ENCODE data around the gene GBE1. TPM values are rescaled to one million over a fixed set of nuclear protein-coding genes. Genes with fewer than 3 reads are reported as not detected.

The GBE1 gene
- polyA plus RNA-seq, 1 experiment = 60.1 TPM

DNA sequence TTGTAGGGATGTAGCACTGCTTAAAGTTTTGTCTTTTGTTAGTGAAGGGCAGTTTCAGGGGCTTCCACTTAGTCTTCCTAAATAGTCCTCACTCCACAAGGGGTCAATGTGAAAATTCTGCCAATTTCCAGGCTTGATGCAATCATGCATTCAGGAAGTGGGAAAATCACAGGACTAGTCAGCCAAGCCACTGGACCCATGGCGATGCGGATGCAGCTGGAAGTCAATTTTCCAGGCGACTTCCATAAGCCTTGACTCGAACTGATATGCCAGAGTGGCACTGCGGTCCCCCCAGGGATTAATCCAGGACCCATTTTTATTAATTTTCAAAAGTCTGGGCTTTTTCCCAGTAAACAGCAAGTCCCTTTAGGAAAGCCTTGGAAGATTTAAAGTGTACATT lies 26.1 kb downstream of the GBE1 start:
- POLR2A ChIA-PET = no interaction called here
- Histone ChIP-seq H3K27me3 (ENCODE audit: control insufficient read depth, insufficient read depth, low read length) (no peaks in the 10 kb centered on the region), H3K4me3 (ENCODE audit: low read depth, low read length) (no peak overlapping the region), H3K27ac (ENCODE audit: low read depth, low read length) (no peak overlapping the region), H3K9me3 (ENCODE audit: control insufficient read depth, insufficient read depth, low read length) (no peaks in the 10 kb centered on the region)
- CTCF ChIA-PET = interaction anchor here (0.6 kb wide), 1 partner anchor 9 kb away, joined by 3 read pairs; no protein-coding TSS in a partner anchor
- DNase-seq (ENCODE audit: low read depth, low spot score) = no peak
- TF ChIP-seq, protein P1, sequence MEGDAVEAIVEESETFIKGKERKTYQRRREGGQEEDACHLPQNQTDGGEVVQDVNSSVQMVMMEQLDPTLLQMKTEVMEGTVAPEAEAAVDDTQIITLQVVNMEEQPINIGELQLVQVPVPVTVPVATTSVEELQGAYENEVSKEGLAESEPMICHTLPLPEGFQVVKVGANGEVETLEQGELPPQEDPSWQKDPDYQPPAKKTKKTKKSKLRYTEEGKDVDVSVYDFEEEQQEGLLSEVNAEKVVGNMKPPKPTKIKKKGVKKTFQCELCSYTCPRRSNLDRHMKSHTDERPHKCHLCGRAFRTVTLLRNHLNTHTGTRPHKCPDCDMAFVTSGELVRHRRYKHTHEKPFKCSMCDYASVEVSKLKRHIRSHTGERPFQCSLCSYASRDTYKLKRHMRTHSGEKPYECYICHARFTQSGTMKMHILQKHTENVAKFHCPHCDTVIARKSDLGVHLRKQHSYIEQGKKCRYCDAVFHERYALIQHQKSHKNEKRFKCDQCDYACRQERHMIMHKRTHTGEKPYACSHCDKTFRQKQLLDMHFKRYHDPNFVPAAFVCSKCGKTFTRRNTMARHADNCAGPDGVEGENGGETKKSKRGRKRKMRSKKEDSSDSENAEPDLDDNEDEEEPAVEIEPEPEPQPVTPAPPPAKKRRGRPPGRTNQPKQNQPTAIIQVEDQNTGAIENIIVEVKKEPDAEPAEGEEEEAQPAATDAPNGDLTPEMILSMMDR (IDR thresholded peaks at IDR 0.05; ENCODE audit: low read depth, low read length) = no peak

DNA sequence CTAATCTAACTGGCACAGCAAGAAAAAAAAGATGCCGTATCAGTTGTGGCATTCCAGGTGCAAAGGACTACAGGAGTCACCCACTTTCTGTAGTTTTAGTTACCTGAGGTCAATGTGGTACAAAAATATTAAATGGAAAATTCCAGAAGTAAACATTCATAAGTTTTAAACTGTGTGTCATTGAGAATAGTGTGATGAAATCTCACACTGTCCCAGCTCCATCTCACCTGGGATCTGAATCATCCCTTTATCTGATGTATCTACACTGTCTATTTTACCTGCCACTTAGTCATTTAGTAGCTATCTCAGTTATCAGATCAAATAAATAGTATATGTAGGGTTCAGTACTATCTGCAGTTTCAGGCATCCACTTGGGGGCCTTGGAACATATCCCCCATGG lies 26.7 kb downstream of the GBE1 start:
- DNase-seq (ENCODE audit: low read depth, low spot score) = no peak
- Histone ChIP-seq H3K27ac (ENCODE audit: low read depth, low read length) (no peak overlapping the region), H3K27me3 (ENCODE audit: control insufficient read depth, insufficient read depth, low read length) (no peaks in the 10 kb centered on the region), H3K4me3 (ENCODE audit: low read depth, low read length) (no peak overlapping the region), H3K9me3 (ENCODE audit: control insufficient read depth, insufficient read depth, low read length) (no peaks in the 10 kb centered on the region)
- CTCF ChIA-PET = no interaction called here
- POLR2A ChIA-PET = no interaction called here
- TF ChIP-seq, protein P1 (IDR thresholded peaks at IDR 0.05; ENCODE audit: low read depth, low read length) = no peak

DNA sequence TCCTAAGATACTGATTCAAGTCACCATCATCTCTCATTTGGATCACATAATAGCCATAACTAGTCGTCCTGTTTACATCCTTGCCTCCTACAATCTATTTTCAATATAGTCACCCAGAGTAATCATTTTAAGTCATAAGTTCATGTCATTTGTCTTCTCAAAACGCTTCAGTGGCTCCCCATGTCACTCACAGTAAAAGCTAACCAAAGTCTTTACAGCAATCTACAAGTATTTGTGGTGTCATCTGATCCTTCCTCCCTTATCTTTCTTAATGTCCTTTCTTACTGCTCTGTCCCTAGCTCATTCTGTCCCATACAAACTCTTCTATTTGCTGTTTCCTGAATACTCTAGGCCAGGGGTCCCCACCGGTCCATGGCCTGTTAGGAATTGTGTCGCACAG lies 28.8 kb downstream of the GBE1 start:
- Histone ChIP-seq H3K4me3 (ENCODE audit: low read depth, low read length) (no peak overlapping the region), H3K9me3 (ENCODE audit: control insufficient read depth, insufficient read depth, low read length) (no peaks in the 10 kb centered on the region), H3K27ac (ENCODE audit: low read depth, low read length) (no peak overlapping the region), H3K27me3 (ENCODE audit: control insufficient read depth, insufficient read depth, low read length) (no peaks in the 10 kb centered on the region)
- DNase-seq (ENCODE audit: low read depth, low spot score) = no peak
- POLR2A ChIA-PET = no interaction called here
- TF ChIP-seq, protein P1 (IDR thresholded peaks at IDR 0.05; ENCODE audit: low read depth, low read length) = no peak
- CTCF ChIA-PET = no interaction called here

DNA sequence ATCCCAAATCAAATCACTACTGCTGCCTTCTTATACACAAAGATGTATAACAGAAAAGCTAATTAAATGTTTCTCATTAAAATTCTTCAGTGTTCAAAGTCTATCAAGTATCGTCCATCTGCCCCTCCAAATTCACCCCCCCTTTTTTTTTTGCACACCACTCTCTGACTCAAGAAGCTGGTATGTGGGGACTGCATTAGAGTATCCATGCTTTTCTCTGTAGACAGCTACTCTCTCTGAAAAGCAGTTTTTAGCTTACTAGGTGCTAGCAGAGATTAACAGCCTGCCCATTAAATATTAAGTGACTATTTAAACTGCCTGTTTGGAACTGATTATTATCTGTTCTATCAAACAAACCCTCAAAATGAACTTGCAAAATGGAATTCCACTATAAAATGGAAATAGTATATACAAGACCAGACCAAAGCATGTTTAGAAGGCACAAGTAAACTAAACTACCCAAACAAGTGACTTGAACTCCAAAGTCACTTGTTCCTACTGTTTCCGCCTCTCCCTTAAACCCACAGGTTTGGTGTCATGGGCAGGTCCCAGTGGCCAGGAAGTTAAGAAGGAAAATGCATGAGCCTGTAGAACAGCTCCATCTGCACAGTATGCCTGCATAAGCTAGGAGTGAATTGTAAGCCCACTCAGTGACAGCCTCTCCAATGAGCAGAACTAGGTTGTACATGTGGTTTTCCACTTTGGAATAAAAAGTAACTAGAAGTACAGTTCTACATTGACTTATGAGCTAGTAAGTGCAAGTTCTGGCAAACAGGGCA lies 32.5 kb downstream of the GBE1 start:
- Histone ChIP-seq H3K9me3 (ENCODE audit: control insufficient read depth, insufficient read depth, low read length) (no peaks in the 10 kb centered on the region), H3K4me3 (ENCODE audit: low read depth, low read length) (no peak overlapping the region), H3K27ac (ENCODE audit: low read depth, low read length) (no peak overlapping the region), H3K27me3 (ENCODE audit: control insufficient read depth, insufficient read depth, low read length) (no peaks in the 10 kb centered on the region)
- ChIA-PET POLR2A (interaction anchor here (1.0 to 1.5 kb wide), 2 partner anchors 12 to 32 kb away, joined by 4 to 8 read pairs; partner anchors contain the start of gene GBE1), CTCF (no interaction called here)
- no peak for DNase-seq (ENCODE audit: low read depth, low spot score)
- TF ChIP-seq, protein P1 (IDR thresholded peaks at IDR 0.05; ENCODE audit: low read depth, low read length) = no peak

DNA sequence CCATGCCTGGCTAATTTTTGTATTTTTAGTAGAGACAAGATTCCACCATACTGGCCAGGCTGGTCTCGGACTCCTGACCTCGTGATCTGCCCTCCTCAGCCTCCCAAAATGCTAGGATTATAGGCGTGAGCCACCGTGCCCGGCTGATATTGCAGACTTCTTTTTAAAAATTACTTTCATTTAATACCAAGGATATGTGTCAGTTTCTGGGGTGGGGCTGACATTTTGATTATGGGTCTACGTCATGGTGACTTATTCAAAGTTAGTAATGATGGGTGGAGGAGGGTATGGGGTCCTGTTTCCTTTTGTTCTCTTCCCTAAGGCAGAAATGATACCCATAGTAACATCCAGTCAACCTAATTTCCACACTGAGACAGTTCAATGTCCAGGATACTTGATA lies 34.7 kb downstream of the GBE1 start:
- no peaks in the 10 kb centered on the region for H3K9me3 ChIP-seq (ENCODE audit: control insufficient read depth, insufficient read depth, low read length)
- POLR2A ChIA-PET = interaction anchor here (1.1 kb wide), 1 partner anchor 10 kb away, joined by 3 read pairs; no protein-coding TSS in a partner anchor
- DNase-seq (ENCODE audit: low read depth, low spot score) = no peak
- H3K4me3 ChIP-seq (ENCODE audit: low read depth, low read length) = no peak overlapping the region
- CTCF ChIA-PET = interaction anchor here (0.6 kb wide), 1 partner anchor 9 kb away, joined by 3 read pairs; no protein-coding TSS in a partner anchor
- TF ChIP-seq, protein P1 (IDR thresholded peaks at IDR 0.05; ENCODE audit: low read depth, low read length) = no peak
- H3K27ac ChIP-seq (ENCODE audit: low read depth, low read length) = peak overlapping the region; percentile 34
- no peaks in the 10 kb centered on the region for H3K27me3 ChIP-seq (ENCODE audit: control insufficient read depth, insufficient read depth, low read length)
